NCI-H1417 treated with DMSO at 0.1 percent for 48 hours (cell line): ENCODE measurements around the gene NEBL.
"Not testable (repeated sequence)": the region's sequence is repeated elsewhere in the genome, so short reads cannot be mapped to it uniquely, and the experiment has no call there.

ENCODE experiments used
- DNase-seq: peaks from one replicate; lab custom pipeline; 2025; lab: John Stamatoyannopoulos, UW

The NEBL gene

GRCh38 chr10:20897146-20897825 lies at the start of gene NEBL:
TSS of gene NEBL (minus strand) at chr10:20897311. CDS start at chr10:20897205, 106 bp downstream.
- DNase-seq = no peak

DNA sequence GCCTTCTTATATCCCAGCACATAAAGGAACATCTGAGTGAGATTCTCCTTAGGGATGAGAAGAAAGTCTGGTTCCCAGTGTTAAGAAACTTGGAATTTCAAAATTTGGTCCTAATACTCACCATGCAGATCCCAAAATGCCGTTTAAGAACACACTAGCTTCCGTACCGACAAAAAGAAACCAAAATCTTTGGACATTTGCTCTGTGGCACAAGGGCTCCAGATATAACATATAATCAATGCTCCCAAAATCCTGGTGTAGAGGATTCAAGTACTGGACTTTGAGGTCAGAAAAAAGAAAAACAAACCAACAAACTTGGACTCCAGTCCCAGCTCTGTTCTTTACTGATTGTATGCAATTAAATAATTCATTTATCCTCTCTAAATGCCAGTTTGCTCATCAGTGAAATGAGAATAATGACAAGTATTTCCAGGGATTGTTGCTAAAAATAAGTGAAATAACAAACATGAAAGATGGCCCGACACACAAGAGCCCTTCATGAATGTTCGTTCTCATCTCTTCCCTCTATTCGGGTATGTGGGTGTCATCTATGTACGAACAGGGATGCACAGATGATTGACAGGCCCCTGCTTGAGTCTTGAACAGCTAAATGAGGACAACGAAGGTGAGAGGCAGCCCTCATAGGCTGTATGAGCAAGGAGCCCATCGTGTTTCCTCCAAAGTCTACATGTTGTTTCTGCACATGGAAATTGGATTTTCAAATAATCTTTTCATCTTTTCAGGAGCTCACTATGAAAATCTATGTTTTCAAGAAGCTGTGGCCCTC lies 48.6 kb upstream of the NEBL start:
- no peak for DNase-seq

DNA sequence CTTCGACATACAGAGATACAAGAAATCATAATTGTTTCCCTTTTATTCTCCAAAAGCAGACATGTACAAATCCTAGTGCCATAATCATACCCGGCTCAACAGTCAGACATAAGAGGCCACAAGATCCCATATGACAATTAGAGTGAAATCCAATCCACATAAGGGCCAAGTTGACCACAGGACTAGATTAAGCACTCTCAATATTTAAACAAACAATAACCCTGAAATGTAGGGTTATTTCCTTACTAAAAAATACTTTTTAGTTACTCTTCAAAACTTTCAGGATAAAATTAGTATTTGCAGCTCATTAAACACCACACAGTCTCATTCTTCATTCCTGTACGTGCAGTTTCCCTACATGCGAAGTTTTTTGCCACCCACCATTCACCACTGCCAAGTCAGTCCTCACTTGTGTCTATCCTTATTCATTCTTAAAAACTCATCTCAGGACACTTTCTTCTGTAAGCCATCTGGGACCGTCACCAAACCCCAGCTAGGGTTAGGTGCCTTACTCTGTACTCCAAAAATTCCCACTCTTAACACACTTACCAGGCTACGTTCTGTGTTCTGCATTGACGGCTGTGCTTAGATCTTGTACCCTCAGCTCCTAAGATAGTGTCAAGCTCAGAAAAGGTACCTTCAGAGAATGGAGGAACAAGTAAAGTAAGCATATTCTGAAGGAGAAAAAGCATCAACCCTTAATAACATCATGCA lies 47.8 kb upstream of the NEBL start:
- DNase-seq = no peak

DNA sequence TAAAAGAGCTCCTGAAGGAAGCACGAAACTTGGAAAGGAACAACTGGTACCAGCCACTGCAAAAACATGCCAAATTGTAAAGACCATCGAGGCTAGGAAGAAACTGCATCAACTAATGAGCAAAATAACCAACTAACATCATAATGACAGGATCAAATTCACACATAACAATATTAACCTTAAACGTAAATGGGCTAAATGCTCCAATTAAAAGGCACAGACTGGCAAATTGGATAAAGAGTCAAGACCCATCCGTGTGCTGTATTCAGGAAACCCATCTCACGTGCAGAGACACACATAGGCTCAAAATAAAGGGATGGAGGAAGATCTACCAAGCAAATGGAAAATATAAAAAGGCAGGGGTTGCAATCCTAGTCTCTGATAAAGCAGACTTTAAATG lies 42.3 kb upstream of the NEBL start:
- DNase-seq = not testable (repeated sequence)

GRCh38 chr10:20936396-20936795 lies 39.3 kb upstream of the NEBL start:
- DNase-seq = no peak

- no peak for DNase-seq
Observed at GRCh38 chr10:20935931-20936330, 38.8 kb upstream of the NEBL start.

- no peak for DNase-seq
Observed at GRCh38 chr10:20935301-20935700, 38.2 kb upstream of the NEBL start.

DNA sequence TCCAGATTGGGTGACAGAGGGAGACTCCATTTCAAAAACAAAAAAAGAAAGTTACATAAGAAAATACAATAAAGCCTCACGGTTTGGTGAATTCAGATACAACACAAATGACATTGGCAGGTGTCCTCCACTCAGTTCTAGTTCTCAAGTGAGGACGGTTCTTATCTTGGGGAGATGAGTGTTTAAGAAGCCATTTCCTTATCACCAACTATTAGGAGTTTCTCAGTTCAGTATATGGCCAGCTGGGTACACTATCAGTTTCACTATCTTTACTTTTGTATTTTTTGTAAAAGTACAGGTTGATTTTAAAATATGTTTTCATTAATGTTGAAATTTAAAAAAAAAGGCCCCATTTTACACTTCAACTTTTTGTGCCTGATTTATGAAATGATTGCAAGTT lies 36.6 kb upstream of the NEBL start:
- DNase-seq = no peak

GRCh38 chr10:20932606-20933126 lies 35.6 kb upstream of the NEBL start:
- no peak for DNase-seq

- no peak for DNase-seq
Observed at GRCh38 chr10:20931156-20931795, 34.2 kb upstream of the NEBL start.

- DNase-seq = no peak
Observed at GRCh38 chr10:20927456-20927855, 30.3 kb upstream of the NEBL start.

DNA sequence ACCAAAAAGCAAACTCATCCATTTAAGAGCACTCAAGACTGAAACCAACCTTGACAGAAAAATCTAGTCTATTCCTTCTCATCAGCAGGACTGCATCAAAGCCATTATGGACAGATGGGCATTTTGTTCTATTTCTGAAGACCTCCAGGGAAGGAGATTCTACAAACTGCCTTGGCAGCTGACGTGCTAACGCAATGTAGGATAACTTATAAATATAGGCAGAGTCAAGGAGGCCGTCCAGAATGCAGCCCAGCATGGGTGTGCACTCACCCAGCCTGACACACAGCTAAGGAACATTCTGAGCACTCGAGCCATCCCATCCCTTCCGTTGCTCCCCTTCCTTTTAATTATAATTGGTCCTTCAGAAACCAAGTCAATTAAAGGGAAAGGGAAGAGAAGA lies 25.3 kb upstream of the NEBL start:
- no peak for DNase-seq

- no peak for DNase-seq
Observed at GRCh38 chr10:20922033-20922432, 24.9 kb upstream of the NEBL start.

DNA sequence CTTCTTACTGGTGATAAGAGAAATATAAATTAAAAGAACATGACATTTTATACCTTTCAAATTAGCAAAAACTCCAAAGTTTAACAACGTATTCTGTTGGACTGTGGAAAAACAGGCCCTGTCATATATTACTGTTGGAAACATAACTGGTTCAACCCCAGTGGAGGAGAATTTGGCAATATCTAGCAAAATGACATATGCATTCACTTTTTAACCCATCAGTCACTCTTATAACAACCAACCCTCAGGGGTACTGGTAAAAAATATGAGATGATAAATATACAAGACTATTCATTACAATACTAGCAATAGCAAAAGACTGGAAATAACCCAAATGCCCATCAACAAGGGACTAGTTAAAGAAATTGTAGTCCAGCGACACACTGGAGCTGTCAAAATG lies 22.9 kb upstream of the NEBL start:
- no peak for DNase-seq

GRCh38 chr10:20919481-20919880 lies 22.4 kb upstream of the NEBL start:
- DNase-seq = no peak

GRCh38 chr10:20916976-20917375 lies 19.9 kb upstream of the NEBL start:
- no peak for DNase-seq

- no peak for DNase-seq
Observed at GRCh38 chr10:20912969-20913368, 15.9 kb upstream of the NEBL start.

- DNase-seq = no peak
Observed at GRCh38 chr10:20911626-20912025, 14.5 kb upstream of the NEBL start.

GRCh38 chr10:20909801-20910200 lies 12.7 kb upstream of the NEBL start:
- DNase-seq = no peak

DNA sequence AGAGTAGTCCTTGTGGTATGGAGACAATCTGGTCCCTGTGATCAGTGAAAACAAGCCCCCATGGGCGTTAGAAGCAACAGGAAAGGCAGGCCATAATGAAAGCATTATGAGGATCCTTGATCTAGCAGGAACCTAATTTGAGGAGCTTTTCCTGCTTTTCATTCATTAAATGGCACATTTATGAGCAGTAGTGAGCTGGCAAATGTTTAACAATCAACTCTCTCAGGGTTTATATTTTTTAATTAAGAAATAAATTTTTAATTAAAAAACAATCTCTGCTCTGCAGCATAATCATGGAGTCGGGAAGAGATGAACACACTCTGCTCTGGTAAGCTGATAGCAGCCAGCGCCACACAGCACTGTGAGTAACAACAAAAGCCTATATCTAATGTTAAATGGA lies 11.3 kb upstream of the NEBL start:
- no peak for DNase-seq

- DNase-seq = no peak
Observed at GRCh38 chr10:20903635-20904390, 6.7 kb upstream of the NEBL start.

DNA sequence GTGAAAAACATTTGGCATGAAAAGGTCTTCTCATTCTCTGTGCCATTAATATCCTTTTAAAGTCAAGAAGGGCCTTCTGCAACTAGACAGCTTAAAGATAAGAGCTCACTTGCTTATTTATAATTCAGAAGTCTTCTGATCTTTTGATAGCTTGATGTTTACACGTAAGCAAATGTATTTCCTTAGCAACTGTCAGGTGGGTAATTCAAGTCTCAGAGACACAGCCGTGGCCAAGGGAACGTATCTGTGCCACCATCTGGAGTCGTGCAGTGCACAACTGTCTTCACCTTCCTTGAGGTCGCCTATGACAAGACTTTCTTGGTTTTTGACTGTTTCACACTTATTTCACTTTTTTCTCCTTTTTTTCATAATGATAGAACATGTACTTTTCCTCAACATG lies 4.0 kb upstream of the NEBL start:
- no peak for DNase-seq
